Measurements from ENCODE around the gene PTPN1.
"Not testable (repeated sequence)": the region's sequence is repeated elsewhere in the genome, so short reads cannot be mapped to it uniquely, and the experiment has no call there.

The PTPN1 gene

GRCh38 chr20:50595988-50596693, 86.0 kb downstream of the PTPN1 start:
- in situ Hi-C loops (cut with MboI; ENCODE audit: low pct_unique_long_range_greater_than_20kb, low sequenced_read_pairs): no loop called here

GRCh38 chr20:50596694-50597021, 86.5 kb downstream of the PTPN1 start:
- DNase-seq: no peak
- in situ Hi-C loops (cut with MboI; ENCODE audit: low pct_unique_long_range_greater_than_20kb, low sequenced_read_pairs): no loop called here

More at GRCh38 chr20:50595988-50596693, 86.0 kb downstream of the PTPN1 start:
- no peak for DNase-seq

GRCh38 chr20:50597406-50597969, 87.3 kb downstream of the PTPN1 start:
- in situ Hi-C loops (cut with MboI; ENCODE audit: low pct_unique_long_range_greater_than_20kb, low sequenced_read_pairs): no loop called here
- no peak for DNase-seq

- DNase-seq: no peak
- in situ Hi-C loops (cut with MboI; ENCODE audit: low pct_unique_long_range_greater_than_20kb, low sequenced_read_pairs): no loop called here
Observed at GRCh38 chr20:50598074-50598473, 87.9 kb downstream of the PTPN1 start.

- DNase-seq; in situ Hi-C loops (cut with MboI; ENCODE audit: low pct_unique_long_range_greater_than_20kb, low sequenced_read_pairs): not testable (repeated sequence)
Observed at GRCh38 chr20:50598768-50599167, 88.6 kb downstream of the PTPN1 start.

GRCh38 chr20:50600281-50600895, 90.2 kb downstream of the PTPN1 start:
- in situ Hi-C loops (cut with MboI; ENCODE audit: low pct_unique_long_range_greater_than_20kb, low sequenced_read_pairs): no loop called here
- DNase-seq: no peak

GRCh38 chr20:50601511-50602431, 91.6 kb downstream of the PTPN1 start:
- no peak for DNase-seq

GRCh38 chr20:50602432-50603088, 92.4 kb downstream of the PTPN1 start:
- DNase-seq: no peak
- in situ Hi-C loops (cut with MboI; ENCODE audit: low pct_unique_long_range_greater_than_20kb, low sequenced_read_pairs): no loop called here

More at GRCh38 chr20:50601511-50602431, 91.6 kb downstream of the PTPN1 start:
- in situ Hi-C loops (cut with MboI; ENCODE audit: low pct_unique_long_range_greater_than_20kb, low sequenced_read_pairs): no loop called here

- in situ Hi-C loops (cut with MboI; ENCODE audit: low pct_unique_long_range_greater_than_20kb, low sequenced_read_pairs): no loop called here
- DNase-seq: no peak
Observed at GRCh38 chr20:50604451-50604850, 94.3 kb downstream of the PTPN1 start.

GRCh38 chr20:50605136-50605535, 95.0 kb downstream of the PTPN1 start:
- DNase-seq: no peak
- in situ Hi-C loops (cut with MboI; ENCODE audit: low pct_unique_long_range_greater_than_20kb, low sequenced_read_pairs): no loop called here

GRCh38 chr20:50607436-50607835, 97.3 kb downstream of the PTPN1 start:
- in situ Hi-C loops (cut with MboI; ENCODE audit: low pct_unique_long_range_greater_than_20kb, low sequenced_read_pairs): no loop called here
- no peak for DNase-seq

GRCh38 chr20:50607850-50608749, 97.9 kb downstream of the PTPN1 start:
- DNase-seq: no peak
- in situ Hi-C loops (cut with MboI; ENCODE audit: low pct_unique_long_range_greater_than_20kb, low sequenced_read_pairs): no loop called here

- DNase-seq: no peak
- in situ Hi-C loops (cut with MboI; ENCODE audit: low pct_unique_long_range_greater_than_20kb, low sequenced_read_pairs): no loop called here
Observed at GRCh38 chr20:50608750-50609104, 98.5 kb downstream of the PTPN1 start.

GRCh38 chr20:50609438-50609989, 99.3 kb downstream of the PTPN1 start:
- no peak for DNase-seq
- in situ Hi-C loops (cut with MboI; ENCODE audit: low pct_unique_long_range_greater_than_20kb, low sequenced_read_pairs): no loop called here

- DNase-seq: no peak
- in situ Hi-C loops (cut with MboI; ENCODE audit: low pct_unique_long_range_greater_than_20kb, low sequenced_read_pairs): no loop called here
Observed at GRCh38 chr20:50610212-50610718, 100.1 kb downstream of the PTPN1 start.

GRCh38 chr20:50611128-50611810, 101.1 kb downstream of the PTPN1 start:
- no peak for DNase-seq
- in situ Hi-C loops (cut with MboI; ENCODE audit: low pct_unique_long_range_greater_than_20kb, low sequenced_read_pairs): no loop called here

- no peak for DNase-seq
Observed at GRCh38 chr20:50613438-50614169, 103.4 kb downstream of the PTPN1 start.

More at GRCh38 chr20:50613438-50614169, 103.4 kb downstream of the PTPN1 start:
- in situ Hi-C loops (cut with MboI; ENCODE audit: low pct_unique_long_range_greater_than_20kb, low sequenced_read_pairs): no loop called here

All from KBM-7 (cell line).